K562 (cell line): ENCODE results near the gene PREP. TPM values are rescaled to one million over a fixed set of nuclear protein-coding genes. Genes with fewer than 3 reads are reported as not detected.

ENCODE experiments used
- ATAC-seq: fragments of 200-7000 bp; cut with Tn5 transposase; 3 replicates; pipeline ENCODE4 v1.9.1; 2020; ENCODE audit warnings: moderate library complexity
- BruUV-seq: library from RNA; stranded (reverse); fragments of 400-500 nt; replicated peaks from 2 replicates; lab custom pipeline; 2021; lab: Mats Ljungman, UMichigan
- CTCF ChIA-PET: fragments of 300-600 bp; formaldehyde crosslinking; extraction: SDS; loops from one replicate; lab custom pipeline; 2021; ENCODE audit warnings: low intra/inter-chr PET ratio; lab: Yijun Ruan, JAX
- POLR2A ChIA-PET: fragments of 300-600, 350-650 bp; sonication (Branson Sonifier 250); formaldehyde crosslinking; extraction: SDS; loops from one replicate; lab custom pipeline; 2021; ENCODE audit warnings: antibody characterized with exemption, inconsistent platforms; lab: Yijun Ruan, JAX
- DNase-seq, 4 experiments: peaks; one replicate each; pipeline versions ENCODE4 v3.0.0 to v3.0.0-alpha.2; 2011 to 2018; ENCODE audit warnings: low spot score in 3 of 4, mixed read lengths in 3 of 4; ENCODE audit errors: extremely low read depth in 1 of 4
- FAIRE-seq: peaks from 2 replicates; lab custom pipeline; 2011; peaks lifted over from hg19 to GRCh38; lab: Jason Lieb, UNC
- H2AFZ ChIP-seq: 2 replicates; pipeline ENCODE4 v1.6.0; 2011; ENCODE audit warnings: low read depth, low read length, control low read depth, inconsistent platforms
- H3K27ac ChIP-seq: fragments of 200-600 bp; 3 replicates; pipeline ENCODE4 v1.8.0; 2011; ENCODE audit warnings: low read depth, mild to moderate bottlenecking, control low read depth, inconsistent platforms, low read length, moderate library complexity, mixed read lengths; ENCODE audit errors: extremely low read depth
- H3K27me3 ChIP-seq, 2 experiments: fragments of 300-600 bp in 1 of 2; 2 replicates in 1 of 2; 3 replicates in 1 of 2; pipeline versions ENCODE4 v1.6.0 to v1.8.0; 2011; ENCODE audit warnings: inconsistent platforms in 2 of 2, low read length in 2 of 2, mild to moderate bottlenecking in 1 of 2, mixed read lengths in 1 of 2, moderate library complexity in 1 of 2; ENCODE audit not compliant: control insufficient read depth in 2 of 2, insufficient read depth in 2 of 2
- H3K36me3 ChIP-seq: fragments of 300-600 bp; 3 replicates; pipeline ENCODE4 v1.8.0; 2011; ENCODE audit warnings: mild to moderate bottlenecking, low read length, inconsistent platforms; ENCODE audit not compliant: control insufficient read depth, insufficient read depth
- H3K4me1 ChIP-seq, 2 experiments: fragments of 200-600 bp in 1 of 2; replicated peaks in 1 of 2; 2 replicates in 1 of 2; 3 replicates in 1 of 2; pipeline versions ENCODE4 v1.5.1 to v1.8.0; 2011; ENCODE audit warnings: inconsistent platforms in 2 of 2, low read length in 2 of 2, mild to moderate bottlenecking in 1 of 2, mixed read lengths in 1 of 2, moderate library complexity in 1 of 2; ENCODE audit not compliant: control insufficient read depth in 2 of 2, insufficient read depth in 2 of 2
- H3K4me2 ChIP-seq: 2 replicates; pipeline ENCODE4 v1.6.1; 2011; ENCODE audit warnings: low read length, control low read depth, inconsistent platforms, mixed read lengths; ENCODE audit not compliant: insufficient read depth
- H3K4me3 ChIP-seq: fragments of 200-600 bp; sonication (generic), shearing (Covaris generic); 2 replicates; pipeline ENCODE4 v1.5.1; 2016; ENCODE audit warnings: control low read depth, inconsistent platforms
- H3K79me2 ChIP-seq: fragments of 200-600 bp; 3 replicates; pipeline ENCODE4 v1.8.0; 2011; ENCODE audit warnings: low read length, inconsistent platforms; ENCODE audit not compliant: control insufficient read depth, insufficient read depth
- H3K9ac ChIP-seq, 2 experiments: 2 replicates each; pipeline versions ENCODE4 v1.6.0 to v1.6.1; 2011; ENCODE audit warnings: low read depth in 2 of 2, low read length in 2 of 2, control low read depth in 1 of 2, inconsistent platforms in 1 of 2, mild to moderate bottlenecking in 1 of 2, mixed read lengths in 1 of 2; ENCODE audit not compliant: insufficient read depth in 1 of 2
- H3K9me1 ChIP-seq: one replicate; pipeline ENCODE4 v1.6.0; 2011; ENCODE audit warnings: inconsistent platforms, mild to moderate bottlenecking, low read length, moderate library complexity; ENCODE audit not compliant: control insufficient read depth, insufficient read depth
- H3K9me3 ChIP-seq: replicated peaks from 2 replicates; pipeline ENCODE4 v1.5.1; 2011; ENCODE audit warnings: low read depth, low read length, inconsistent platforms; ENCODE audit not compliant: control insufficient read depth, insufficient read depth
- H4K20me1 ChIP-seq: replicated peaks from 2 replicates; pipeline ENCODE4 v1.6.1; 2011; ENCODE audit warnings: low read length, inconsistent platforms, mixed read lengths; ENCODE audit not compliant: control insufficient read depth, insufficient read depth
- HNRNPLL ChIP-seq: fragments of 200-400 bp; formaldehyde crosslinking; IDR thresholded peaks from 2 replicates; pipeline ENCODE4 v1.6.1; 2017; ENCODE audit warnings: low read length, low read depth, mild to moderate bottlenecking; ENCODE audit not compliant: poor library complexity, severe bottlenecking
- ILF3 ChIP-seq: fragments of 450-650 bp; IDR thresholded peaks from 2 replicates; pipeline ENCODE4 v1.6.1; 2018; ENCODE audit warnings: antibody characterized with exemption, mild to moderate bottlenecking, moderate library complexity, borderline replicate concordance
- IRF1 ChIP-seq: sonication (generic); formaldehyde crosslinking; IDR thresholded peaks from 2 replicates; pipeline ENCODE4 v1.8.0; 2022; ENCODE audit warnings: missing genetic modification reagents, mild to moderate bottlenecking, borderline replicate concordance
- KAT2B ChIP-seq: IDR thresholded peaks from one replicate; pipeline ENCODE4 v1.6.1; 2012; ENCODE audit warnings: low read depth, mild to moderate bottlenecking, control low read depth, inconsistent platforms, low read length, moderate library complexity
- KLF1 ChIP-seq: fragments of 450-650 bp; IDR thresholded peaks from 2 replicates; pipeline ENCODE4 v1.6.1; 2016; ENCODE audit warnings: missing genetic modification characterization, missing compliant biosample characterization
- KLF13 ChIP-seq: fragments of 450-650 bp; IDR thresholded peaks from 2 replicates; pipeline ENCODE4 v1.6.1; 2016; ENCODE audit warnings: missing genetic modification characterization, low read depth, mild to moderate bottlenecking, missing compliant biosample characterization, moderate library complexity, borderline replicate concordance
- MAZ ChIP-seq, 2 experiments: fragments of 450-650 bp in 1 of 2; sonication (generic) in 1 of 2; formaldehyde crosslinking; IDR thresholded peaks in 1 of 2; conservative IDR thresholded peaks in 1 of 2; 2 replicates each; pipeline versions ENCODE4 v1.4.0 to v1.5.0; 2020; ENCODE audit warnings: mild to moderate bottlenecking in 1 of 2, missing genetic modification reagents in 1 of 2
- MYC ChIP-seq, 2 experiments: fragments of 250-450 bp in 1 of 2; sonication (Bioruptor Pico) in 1 of 2; IDR thresholded peaks; 2 replicates each; pipeline versions ENCODE4 v1.5.1 to v1.6.1; 2012 to 2021; ENCODE audit warnings: low read depth in 2 of 2, borderline replicate concordance in 1 of 2, improper control_type of control experiment in 1 of 2, low read length in 1 of 2, mild to moderate bottlenecking in 1 of 2, moderate library complexity in 1 of 2
- POLR2A ChIP-seq: fragments of 450-650 bp; conservative IDR thresholded peaks from 2 replicates; pipeline ENCODE4 v1.6.1; 2016
- PRPF4 ChIP-seq: fragments of 200-400 bp; formaldehyde crosslinking; IDR thresholded peaks from one replicate; pipeline ENCODE4 v1.6.1; 2017; ENCODE audit warnings: low read length, low read depth, mild to moderate bottlenecking; ENCODE audit not compliant: insufficient read depth, poor library complexity, severe bottlenecking
- SRSF7 ChIP-seq: fragments of 200-400 bp; formaldehyde crosslinking; optimal IDR thresholded peaks from 2 replicates; pipeline ENCODE3; 2017; ENCODE audit warnings: mild to moderate bottlenecking, low read depth, low read length
- SUPT5H ChIP-seq: fragments of 450-650 bp; IDR thresholded peaks from 2 replicates; pipeline ENCODE4 v1.6.1; 2016
- THAP12 ChIP-seq: fragments of 250-450 bp; sonication (Bioruptor Pico); IDR thresholded peaks from 2 replicates; pipeline ENCODE4 v1.9.0; 2021; ENCODE audit warnings: mild to moderate bottlenecking, inconsistent platforms
- ZNF551 ChIP-seq: fragments of 250-450 bp; sonication (Bioruptor Pico); IDR thresholded peaks from 2 replicates; pipeline ENCODE4 v1.5.0; 2021; ENCODE audit warnings: mild to moderate bottlenecking, moderate library complexity
- ZNF717 ChIP-seq: fragments of 250-450 bp; sonication (Bioruptor Pico); IDR thresholded peaks from 2 replicates; pipeline ENCODE4 v1.5.0; 2021
- ZNF766 ChIP-seq: fragments of 200-800 bp; sonication (Bioruptor generic); conservative IDR thresholded peaks from 2 replicates; pipeline ENCODE4 v1.6.1; 2016; ENCODE audit warnings: missing genetic modification characterization, missing compliant biosample characterization
- WGBS: fragments of 100-300 bp; shearing (Covaris generic); methylation state at CpG from one replicate; pipeline ENCODE4 v1.1.6; 2016; ENCODE audit warnings: low coverage, mixed read lengths; ENCODE audit not compliant: insufficient coverage; ENCODE audit errors: missing lambda C conversion rate; 5-methylcytosine and 5-hydroxymethylcytosine counted together
- in situ Hi-C: fragments of 300-500 bp; cut with MboI; formaldehyde crosslinking; loops from 4 replicates; pipeline ENCODE4 v1.15.0; 2018; ENCODE audit warnings: inconsistent platforms, mixed read lengths
- intact Hi-C: fragments of 100-400 bp; cut with micrococcal nuclease; formaldehyde crosslinking; loops from 2 replicates; pipeline ENCODE4 v1.14.2; 2022
- polyA plus RNA-seq, 8 experiments: library from polyadenylated mRNA; depleted of rRNA in 4 of 8; stranded (reverse) in 5 of 8; unstranded in 3 of 8; fragments of >200 nt; fragmentation: Nextera tagmentation in 2 of 8; fragmentation: Illumina TruSeq in 1 of 8; extraction: Ambion mirVana in 2 of 8; extraction: Trizol in 1 of 8; gene quantifications; 2 replicates each; pipeline versions ENCODE4 v1.2.1 to v1.2.3, GENCODE V29; 2011 to 2014; ENCODE audit warnings: inconsistent platforms in 1 of 8, missing spikeins in 1 of 8
- total RNA-seq, 7 experiments: library from RNA; depleted of rRNA in 6 of 7; stranded (reverse); fragments of >200 nt in 6 of 7; fragmentation: Illumina TruSeq in 2 of 7; extraction: Trizol in 2 of 7; gene quantifications; 2 replicates each; pipeline versions ENCODE4 v1.2.1 to v1.2.3, GENCODE V29; 2011 to 2021; ENCODE audit warnings: low replicate concordance in 1 of 7
- TF ChIP-seq, protein P1 (sequence below): fragments of 450-650 bp; IDR thresholded peaks from 2 replicates; pipeline ENCODE4 v1.6.1; 2016; ENCODE audit warnings: low read depth, mild to moderate bottlenecking, moderate library complexity
- TF ChIP-seq, protein P2 (sequence below), 3 experiments: fragments of 200-800 bp in 1 of 3; sonication (Bioruptor generic) in 1 of 3; sonication (generic) in 1 of 3; formaldehyde crosslinking in 1 of 3; IDR thresholded peaks; 2 replicates each; pipeline versions ENCODE4 v1.6.1 to v1.8.0; 2016 to 2022; ENCODE audit warnings: mild to moderate bottlenecking in 2 of 3, missing compliant biosample characterization in 2 of 3, missing genetic modification characterization in 2 of 3, missing genetic modification reagents in 1 of 3

The PREP gene
- total and polyA plus RNA-seq, 9 of the 15 experiments (the other 6 are each of a cell fraction or from before 2014, with no cell fraction given), result 14.1 to 60.8 (median 28.3) TPM

DNA sequence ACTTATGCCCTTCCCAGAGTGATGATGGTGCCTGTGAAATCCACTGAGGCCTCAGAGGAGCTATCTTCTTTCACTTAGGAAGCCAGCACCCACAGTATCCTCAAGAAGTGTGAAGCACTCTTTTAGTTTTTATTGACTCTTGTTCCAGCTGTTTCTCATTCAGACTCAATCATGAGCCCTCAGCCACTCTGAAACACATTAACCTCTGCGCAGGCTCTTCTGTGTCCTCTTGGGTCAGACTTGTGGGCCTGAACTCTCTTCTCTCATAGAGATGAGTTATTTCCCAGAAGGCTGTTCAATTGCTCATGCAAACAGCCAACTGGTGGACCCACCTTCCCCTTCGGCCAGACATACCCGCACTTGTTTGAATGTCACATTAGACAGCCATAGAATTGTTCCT is 27.8 kb upstream of the PREP start:
- BruUV-seq, result no TSS peak
- Histone ChIP-seq H4K20me1 (no peaks in the 10 kb centered on the region), H3K9ac (no peak overlapping the region), H3K4me2 (no peak overlapping the region), H3K36me3 (no peaks in the 10 kb centered on the region), H3K79me2 (no peaks in the 10 kb centered on the region), H3K27ac (no peak overlapping the region), H3K4me3 (no peak overlapping the region), H2AFZ (0 out of 2 replicates have a peak overlapping the region, but pooled peaks have one; percentile 19), H3K27me3 (no peaks in the 10 kb centered on the region), H3K4me1 (no peaks in the 10 kb centered on the region), H3K9me3 (no peaks in the 10 kb centered on the region), H3K9me1 (no peaks in the 10 kb centered on the region)
- ATAC-seq (no peak), FAIRE-seq (no peak), DNase-seq (no peak)
- intact Hi-C loops, result loop anchor here (5.0 kb wide), 1 partner anchor 657 kb away; the partner anchor contains the start of gene PRDM1
- POLR2A ChIA-PET, result no interaction called here
- WGBS, result 28% methylated on average over 3 of the region's 3 CpGs
- in situ Hi-C loops, result no loop called here
- CTCF ChIA-PET, result interaction anchor here (0.6 to 1.3 kb wide), 3 partner anchors 601 to 1135 kb away, joined by 3 to 4 read pairs (median 3); no protein-coding TSS in a partner anchor
- TF ChIP-seq, protein P1, sequence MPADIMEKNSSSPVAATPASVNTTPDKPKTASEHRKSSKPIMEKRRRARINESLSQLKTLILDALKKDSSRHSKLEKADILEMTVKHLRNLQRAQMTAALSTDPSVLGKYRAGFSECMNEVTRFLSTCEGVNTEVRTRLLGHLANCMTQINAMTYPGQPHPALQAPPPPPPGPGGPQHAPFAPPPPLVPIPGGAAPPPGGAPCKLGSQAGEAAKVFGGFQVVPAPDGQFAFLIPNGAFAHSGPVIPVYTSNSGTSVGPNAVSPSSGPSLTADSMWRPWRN, result no peak
- TF ChIP-seq HNRNPLL (no peak), SUPT5H (no peak), KLF13 (tag) (no peak), ZNF766 (CRISPR knock-in tag) (no peak), KAT2B (no peak), POLR2A (no peak), ILF3 (no peak), PRPF4 (no peak), MAZ (CRISPR knock-in tag; conservative IDR thresholded peaks at IDR 0.05 in 1 of 2, IDR thresholded peaks at IDR 0.05 in 1 of 2) (no peak), IRF1 (CRISPR knock-in tag) (no peak), MYC (IDR thresholded peaks at IDR 0.05; ENCODE audit: low read depth, low read length) (no peak), MYC (CRISPR knock-in tag; IDR thresholded peaks at IDR 0.05; ENCODE audit: borderline replicate concordance, low read depth) (no peak), ZNF717 (no peak), KLF1 (tag) (no peak), SRSF7 (no peak), THAP12 (CRISPR knock-in tag) (no peak), ZNF551 (CRISPR knock-in tag) (no peak)
- TF ChIP-seq, protein P2, sequence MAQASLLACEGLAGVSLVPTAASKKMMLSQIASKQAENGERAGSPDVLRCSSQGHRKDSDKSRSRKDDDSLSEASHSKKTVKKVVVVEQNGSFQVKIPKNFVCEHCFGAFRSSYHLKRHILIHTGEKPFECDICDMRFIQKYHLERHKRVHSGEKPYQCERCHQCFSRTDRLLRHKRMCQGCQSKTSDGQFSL (CRISPR knock-in tag; IDR thresholded peaks at IDR 0.05), result no peak
- TF ChIP-seq, protein P2 (tag; IDR thresholded peaks at IDR 0.05), result no peak
